Activated naive CD8-positive, alpha-beta T cell (primary cell): ENCODE results near the gene MVP.
"Not testable (repeated sequence)": the region's sequence is repeated elsewhere in the genome, so short reads cannot be mapped to it uniquely, and the experiment has no call there.

Experiments
- H3K27ac Mint-ChIP-seq: one replicate; pipeline ENCODE4 v1.8.0; 2021; ENCODE audit warnings: mixed read lengths
- H3K27me3 Mint-ChIP-seq: one replicate; pipeline ENCODE4 v1.8.0; 2021; ENCODE audit warnings: mixed read lengths
- H3K36me3 Mint-ChIP-seq: one replicate; pipeline ENCODE4 v1.8.0; 2021; ENCODE audit warnings: mixed read lengths
- H3K4me1 Mint-ChIP-seq: one replicate; pipeline ENCODE4 v1.8.0; 2021; ENCODE audit warnings: low read depth, mixed read lengths
- H3K4me3 Mint-ChIP-seq: one replicate; pipeline ENCODE4 v1.8.0; 2021; ENCODE audit warnings: mild to moderate bottlenecking, mixed read lengths
- H3K9me3 Mint-ChIP-seq: one replicate; pipeline ENCODE4 v1.8.0; 2021; ENCODE audit warnings: low read depth, mixed read lengths

MVP gene

DNA sequence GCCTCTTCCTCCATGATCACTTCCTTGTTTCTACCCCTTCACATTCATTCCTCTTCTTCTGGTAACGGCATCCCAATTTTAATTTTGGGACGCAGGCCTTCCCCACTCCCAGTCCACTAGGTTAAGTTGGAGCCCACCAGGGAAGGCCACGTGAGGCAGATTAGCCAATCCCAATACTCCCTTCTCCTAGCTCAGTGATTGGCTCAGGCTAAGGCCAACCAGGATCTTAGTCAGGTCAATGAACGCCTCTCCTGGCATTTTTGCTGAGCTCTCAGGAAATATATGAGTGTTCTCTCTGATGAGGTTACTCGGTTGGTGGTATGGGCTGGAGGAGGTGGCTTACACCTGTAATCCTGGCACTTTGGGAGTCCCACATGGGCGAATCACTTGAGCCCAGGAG is 63.7 kb downstream of the MVP start:
- H3K27ac Mint-ChIP-seq = no peak overlapping the region

DNA sequence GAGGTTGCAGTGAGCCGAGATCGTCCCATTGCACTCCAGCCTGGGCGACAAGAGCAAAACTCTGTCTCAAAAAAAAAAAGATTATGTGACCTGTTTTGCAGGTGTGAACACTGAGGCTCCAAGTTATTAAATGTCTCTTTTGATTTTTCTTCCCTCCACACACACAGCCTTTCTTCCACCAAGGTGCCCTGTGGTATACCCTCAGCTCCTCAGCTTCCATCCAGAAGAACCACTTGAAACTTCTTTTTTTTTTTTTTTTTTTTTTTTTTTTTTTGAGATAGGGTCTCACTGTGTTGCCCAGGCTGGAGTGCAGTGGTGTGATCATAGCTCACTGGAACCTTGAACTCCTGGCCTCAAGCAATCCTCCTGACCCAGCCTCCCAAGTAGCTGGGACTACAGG is 69.1 kb downstream of the MVP start:
- H3K4me3 Mint-ChIP-seq, H3K36me3 Mint-ChIP-seq, H3K4me1 Mint-ChIP-seq, H3K27me3 Mint-ChIP-seq, H3K27ac Mint-ChIP-seq, H3K9me3 Mint-ChIP-seq: not testable (repeated sequence)

More for the DNA sequence above, 63.7 kb downstream of the MVP start:
- no peak overlapping the region for H3K4me3 Mint-ChIP-seq
- H3K9me3 Mint-ChIP-seq = no peaks in the 10 kb centered on the region
- H3K36me3 Mint-ChIP-seq = no peaks in the 10 kb centered on the region
- peaks cover 6% of the 10 kb centered on the region for H3K27me3 Mint-ChIP-seq
- no peaks in the 10 kb centered on the region for H3K4me1 Mint-ChIP-seq

DNA sequence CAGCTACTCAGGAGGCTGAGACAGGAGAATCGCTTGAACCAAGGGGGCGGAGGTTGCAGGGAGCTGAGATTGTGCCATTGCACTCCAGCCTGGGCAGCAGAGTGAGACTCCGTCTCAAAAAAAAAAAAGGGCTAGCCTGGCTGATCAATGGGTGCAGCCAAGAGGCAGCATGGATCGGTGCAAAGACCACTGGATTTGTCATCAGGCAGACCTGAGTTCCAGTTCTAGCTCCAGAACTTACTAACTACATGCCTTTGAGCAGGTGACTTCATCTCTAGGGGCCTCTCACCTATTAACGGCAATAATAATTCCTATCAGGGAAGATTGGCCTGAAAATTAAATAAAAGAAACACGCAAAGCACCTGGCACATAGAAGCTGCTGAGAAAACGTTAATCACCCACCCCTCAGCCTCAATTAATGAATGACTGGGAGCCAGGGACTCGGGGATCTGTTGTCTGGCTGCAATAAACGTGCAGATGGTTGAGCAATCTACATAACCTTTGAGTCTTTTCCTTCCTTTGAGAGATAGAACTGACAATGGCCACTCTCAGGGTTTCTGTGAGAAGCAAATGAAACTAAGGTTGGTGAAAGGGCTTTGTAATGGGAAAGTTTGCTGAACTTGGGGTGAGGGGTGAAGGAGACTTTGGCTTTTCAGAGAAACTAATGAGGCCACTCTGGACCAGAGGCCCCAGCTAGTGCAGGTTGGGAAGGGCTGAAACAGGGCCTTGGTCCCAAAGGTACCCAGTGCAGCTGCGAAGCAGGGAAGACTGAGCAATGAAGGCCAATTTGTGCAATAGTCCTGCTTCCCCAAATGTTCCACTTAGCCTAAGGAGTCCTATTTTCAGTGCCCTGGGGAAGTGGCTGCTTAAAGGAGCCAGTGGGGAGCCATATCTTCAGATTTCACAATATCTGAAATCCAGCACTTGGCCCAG is 71.5 kb downstream of the MVP start:
- Mint-ChIP-seq H3K9me3 (no peaks in the 10 kb centered on the region), H3K36me3 (no peaks in the 10 kb centered on the region), H3K27me3 (peaks cover 5% of the 10 kb centered on the region), H3K4me1 (no peaks in the 10 kb centered on the region), H3K4me3 (no peak overlapping the region), H3K27ac (no peak overlapping the region)

DNA sequence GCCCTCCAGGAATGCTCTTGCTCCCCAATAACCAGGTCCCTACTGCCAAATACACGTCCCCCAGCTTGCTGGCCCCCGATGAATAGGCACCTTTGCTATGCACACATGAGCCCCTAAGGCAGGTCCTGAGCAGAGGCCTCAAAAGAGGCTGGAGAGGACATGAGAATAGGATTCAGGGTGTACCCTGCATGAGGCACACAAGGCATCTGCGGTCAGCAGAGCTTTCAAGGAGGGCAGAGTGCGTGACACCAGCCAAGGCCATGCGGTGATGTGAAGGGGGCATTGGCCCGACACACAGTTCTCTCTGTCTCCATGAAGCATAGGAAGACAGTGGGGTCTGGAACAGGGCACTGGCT is 72.2 kb downstream of the MVP start:
- H3K36me3 Mint-ChIP-seq = peaks cover 2% of the 10 kb centered on the region
- H3K27ac Mint-ChIP-seq = no peak overlapping the region
- H3K4me3 Mint-ChIP-seq = no peak overlapping the region
- H3K27me3 Mint-ChIP-seq = peaks cover 9% of the 10 kb centered on the region
- H3K4me1 Mint-ChIP-seq = no peaks in the 10 kb centered on the region
- no peaks in the 10 kb centered on the region for H3K9me3 Mint-ChIP-seq

DNA sequence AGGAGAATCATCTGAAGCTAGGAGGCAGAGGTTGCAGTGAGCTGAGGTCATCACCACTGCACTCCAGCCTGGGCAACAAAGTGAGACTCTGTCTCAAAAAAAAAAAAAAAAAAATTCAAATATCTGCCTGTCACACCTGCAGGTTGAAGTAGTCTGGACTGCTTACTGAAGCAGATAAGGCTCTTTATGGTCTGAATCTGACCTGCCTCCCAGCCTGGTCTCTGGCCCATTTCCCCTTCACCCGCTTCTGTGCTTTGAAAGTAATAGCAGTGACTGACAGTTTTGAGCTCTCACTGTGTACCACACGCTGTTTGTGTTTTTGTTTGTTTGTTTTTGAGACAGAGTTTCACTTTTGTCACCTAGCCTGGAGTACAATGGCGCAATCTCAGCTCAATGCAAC is 73.3 kb downstream of the MVP start:
- Mint-ChIP-seq H3K4me1 (no peaks in the 10 kb centered on the region), H3K9me3 (no peaks in the 10 kb centered on the region), H3K4me3 (no peak overlapping the region), H3K36me3 (peaks cover 2% of the 10 kb centered on the region), H3K27me3 (peaks cover 17% of the 10 kb centered on the region), H3K27ac (no peak overlapping the region)

DNA sequence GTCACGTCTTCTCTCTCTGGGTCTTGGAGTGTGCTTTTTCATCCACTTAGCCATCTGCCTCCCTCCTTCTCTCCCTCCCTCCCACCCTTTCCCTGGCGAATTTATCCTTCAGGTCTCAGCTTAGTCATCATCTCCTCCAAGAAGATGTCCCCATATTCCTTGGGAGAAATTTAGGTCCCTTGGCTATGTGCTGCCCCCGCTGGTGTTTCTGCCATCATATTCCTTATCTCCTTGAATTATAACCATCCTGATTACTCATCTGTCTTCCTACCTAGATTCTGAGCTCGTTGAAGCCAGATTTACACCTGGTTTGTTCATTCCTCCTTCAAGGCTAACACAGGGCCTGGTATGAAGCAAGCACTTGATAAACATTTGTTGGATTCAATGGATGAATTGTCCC is 74.1 kb downstream of the MVP start:
- Mint-ChIP-seq H3K4me1 (no peaks in the 10 kb centered on the region), H3K36me3 (peaks cover 2% of the 10 kb centered on the region), H3K27me3 (peaks cover 19% of the 10 kb centered on the region), H3K4me3 (no peak overlapping the region), H3K9me3 (no peaks in the 10 kb centered on the region), H3K27ac (no peak overlapping the region)

DNA sequence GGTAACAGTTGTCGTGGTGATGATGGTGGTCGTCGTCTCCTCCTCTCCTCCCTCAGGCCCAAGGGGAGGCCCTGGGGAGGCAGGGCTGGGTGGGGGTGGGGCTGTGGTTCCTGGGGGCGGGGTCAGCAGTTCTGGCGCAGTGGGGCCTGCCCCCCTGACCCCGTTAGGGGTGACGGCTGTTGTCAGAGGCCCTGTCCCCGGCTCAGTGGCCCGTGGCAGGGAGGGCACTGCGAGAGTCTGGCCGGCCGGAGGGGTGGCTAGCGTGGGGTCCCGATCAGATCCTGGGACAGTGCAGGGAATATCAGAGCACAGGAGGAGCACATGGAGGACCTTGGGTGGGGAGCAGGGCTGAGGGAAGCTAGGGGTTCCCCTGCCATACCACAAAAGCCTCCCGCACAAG is 76.6 kb downstream of the MVP start:
- no peaks in the 10 kb centered on the region for H3K9me3 Mint-ChIP-seq
- H3K36me3 Mint-ChIP-seq = peaks cover 2% of the 10 kb centered on the region
- no peak overlapping the region for H3K4me3 Mint-ChIP-seq
- no peak overlapping the region for H3K27ac Mint-ChIP-seq
- H3K27me3 Mint-ChIP-seq = peaks cover 19% of the 10 kb centered on the region
- peaks cover 7% of the 10 kb centered on the region for H3K4me1 Mint-ChIP-seq

DNA sequence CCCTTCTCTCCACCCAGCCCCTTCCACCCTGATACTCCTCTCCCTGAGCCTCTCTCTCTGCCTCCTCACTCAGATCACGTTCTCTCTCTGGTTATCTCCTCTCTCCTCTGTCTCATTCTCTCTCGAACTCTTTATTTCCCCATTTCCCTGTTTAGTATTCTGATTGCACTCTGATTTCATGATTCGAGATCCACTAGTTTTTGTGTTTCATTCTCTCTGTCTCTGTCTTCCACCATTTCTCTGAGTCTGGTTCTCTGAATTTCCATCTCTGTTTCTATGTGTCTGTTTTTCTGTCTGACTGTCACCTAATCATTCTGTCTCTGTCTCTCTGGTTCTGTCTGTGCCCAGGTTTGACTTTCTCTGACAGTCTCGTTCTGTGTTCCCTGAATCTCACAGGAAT is 77.1 kb downstream of the MVP start:
- Mint-ChIP-seq H3K27me3 (peaks cover 19% of the 10 kb centered on the region), H3K36me3 (peaks cover 2% of the 10 kb centered on the region), H3K4me1 (peaks cover 7% of the 10 kb centered on the region), H3K9me3 (no peaks in the 10 kb centered on the region), H3K4me3 (no peak overlapping the region), H3K27ac (no peak overlapping the region)
